Activated T-cell treated with anti-CD3 and anti-CD28 coated beads for 4 hours (primary cell): ENCODE data around the gene COL12A1.
"Not testable (repeated sequence)": the region's sequence is repeated elsewhere in the genome, so short reads cannot be mapped to it uniquely, and the experiment has no call there.

Experiments used
- DNase-seq: peaks from one replicate; pipeline ENCODE4 v3.0.0-alpha.2; 2020

Gene COL12A1

GRCh38 chr6:75211920-75212590 is 6.2 kb upstream of the COL12A1 start:
- DNase-seq = no peak

DNA sequence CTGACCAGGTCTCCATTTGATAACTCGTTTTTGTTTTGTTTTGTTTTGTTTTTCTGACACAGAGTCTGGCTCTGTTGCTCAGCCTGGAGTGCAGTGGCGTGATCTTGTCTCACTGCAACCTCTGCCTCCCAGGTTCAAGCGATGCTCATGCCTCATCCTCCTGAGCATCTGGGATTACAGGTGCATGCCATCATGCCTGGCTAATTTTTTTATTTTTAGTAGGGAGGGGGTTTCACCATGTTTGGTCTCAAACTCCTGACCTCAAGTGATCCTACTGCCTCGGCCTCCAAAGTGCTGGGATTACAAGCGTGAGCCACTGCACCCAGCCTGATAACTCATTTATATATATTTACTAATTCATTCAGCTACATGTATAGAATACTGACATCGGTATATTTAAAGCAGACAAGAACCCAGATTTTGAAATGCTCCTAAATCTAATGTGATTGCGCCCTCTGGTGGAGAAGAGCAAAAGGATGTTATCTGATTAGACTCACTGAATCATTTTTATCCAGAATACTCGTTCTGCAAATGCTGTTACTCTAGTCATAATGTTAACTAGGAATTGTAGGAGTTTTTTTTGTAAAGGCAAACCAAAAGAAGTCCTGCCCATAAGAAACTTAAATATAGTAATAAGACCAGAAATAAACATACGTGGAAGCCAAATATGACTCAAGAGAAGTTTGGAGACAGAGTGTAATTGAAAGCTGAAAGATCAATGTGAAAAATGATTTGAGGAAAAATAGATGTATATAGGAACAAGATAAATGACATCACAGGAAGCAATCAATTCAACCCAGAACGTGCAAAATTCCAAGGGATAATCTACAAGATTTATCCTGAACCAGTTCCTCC is 5.3 kb upstream of the COL12A1 start:
- peak; percentile 43 for DNase-seq

- DNase-seq = no peak
Measured at GRCh38 chr6:75209184-75209723, 3.4 kb upstream of the COL12A1 start.

DNA sequence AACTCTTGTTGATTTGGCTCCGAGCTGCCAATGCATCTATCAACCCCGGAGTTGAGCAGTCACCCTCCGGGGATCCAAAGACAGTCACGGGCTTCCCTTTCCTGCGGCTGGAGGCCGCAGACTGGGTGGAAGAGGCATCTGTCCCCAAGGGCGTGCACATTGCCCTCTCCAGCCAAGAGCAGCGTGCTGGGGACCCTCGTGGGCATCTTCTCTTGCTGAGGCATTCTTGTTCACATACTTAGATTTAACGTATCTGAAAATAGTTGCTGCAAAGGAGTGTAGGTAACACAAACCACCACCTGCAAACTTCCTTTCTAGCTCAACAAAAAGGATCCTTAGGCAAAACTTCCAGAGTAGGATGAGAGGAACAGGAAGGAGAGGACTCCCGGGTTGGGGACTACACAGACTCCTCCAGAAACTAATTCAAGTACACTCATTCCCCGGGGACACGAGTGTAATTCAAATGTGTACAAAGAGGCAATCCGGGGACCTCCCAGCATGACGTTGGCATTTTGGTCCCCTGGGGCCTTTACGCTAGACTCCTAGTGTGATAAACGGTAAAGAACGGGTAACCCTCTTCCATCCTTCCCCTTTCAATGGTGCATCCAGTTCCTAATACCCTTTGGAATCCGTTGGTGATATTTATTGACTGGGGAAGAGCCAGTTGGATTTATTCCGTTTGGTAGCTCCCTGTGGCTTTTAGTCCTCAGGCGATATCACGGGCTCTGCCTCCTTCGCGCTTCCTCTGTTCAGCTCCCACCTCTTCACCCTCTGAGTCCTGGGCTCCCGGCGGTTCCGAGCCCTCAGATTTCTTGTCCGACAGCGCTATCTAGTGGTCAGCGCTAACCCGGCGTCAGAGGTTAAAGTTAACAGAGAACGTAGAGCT is 2.7 kb upstream of the COL12A1 start:
- peak; percentile 83 for DNase-seq

- DNase-seq = no peak
Measured at GRCh38 chr6:75206576-75207342, 906 bp upstream of the COL12A1 start.

- DNase-seq = no peak
Measured at GRCh38 chr6:75204959-75205775, 686 bp downstream of the COL12A1 start.

DNA sequence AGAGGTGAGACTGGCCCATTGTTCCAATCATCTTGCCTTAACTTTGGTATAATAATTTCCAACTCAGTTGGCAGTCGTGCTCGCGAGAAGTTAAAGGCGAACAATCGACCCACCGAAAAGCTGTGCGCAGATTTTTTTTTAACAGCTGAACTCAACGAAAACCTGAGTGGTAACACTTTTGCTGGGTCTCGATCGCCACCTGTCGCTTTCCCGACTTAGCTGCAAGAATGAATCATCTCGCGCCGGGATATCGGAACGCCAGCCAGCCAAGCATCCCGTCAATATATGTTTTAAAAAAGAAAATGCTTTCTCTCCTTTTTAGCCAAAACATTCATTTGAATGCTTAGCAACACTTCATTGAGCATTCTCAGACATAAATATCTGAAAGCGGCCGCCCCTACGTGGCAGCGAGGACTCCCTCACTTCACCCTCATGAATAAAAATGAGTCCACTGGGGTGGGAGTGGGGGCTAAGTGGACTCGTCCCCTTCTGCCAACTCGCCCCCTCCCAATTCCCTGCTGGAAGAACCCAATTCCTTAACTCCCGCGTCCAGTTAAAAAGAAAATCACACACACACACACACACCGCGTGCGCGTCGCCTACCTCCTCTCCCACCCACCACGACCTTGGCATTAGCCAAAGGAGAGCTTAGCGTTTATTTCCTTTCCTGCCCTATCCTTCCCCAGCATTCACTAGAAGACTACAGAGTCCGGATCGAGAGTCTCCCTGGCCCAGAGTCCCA is 1.5 kb downstream of the COL12A1 start:
- no peak for DNase-seq

GRCh38 chr6:75203721-75204120 is 2.1 kb downstream of the COL12A1 start:
- no peak for DNase-seq

DNA sequence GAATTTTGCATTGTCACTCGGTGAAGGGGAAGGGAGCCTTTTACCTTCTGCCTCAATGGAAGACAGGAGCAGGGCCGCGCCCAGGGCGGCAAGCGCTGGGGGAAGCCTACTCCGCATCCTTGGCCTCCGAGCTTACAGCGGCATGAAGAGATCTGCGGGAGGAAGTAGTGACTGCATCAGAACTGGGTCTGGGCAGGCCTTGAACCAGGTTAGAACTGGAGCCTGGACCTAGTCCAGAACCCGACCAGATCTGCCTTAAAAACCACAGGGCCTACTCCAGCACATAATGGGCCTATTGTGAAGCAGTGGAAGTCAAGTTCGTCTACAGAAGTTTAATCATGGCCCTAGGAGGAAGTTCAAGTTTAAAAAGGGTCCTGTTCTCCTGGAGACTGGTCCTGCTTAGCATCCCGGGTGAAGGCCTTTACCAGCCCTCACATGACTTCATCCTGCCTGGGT is 3.1 kb downstream of the COL12A1 start:
- no peak for DNase-seq

DNA sequence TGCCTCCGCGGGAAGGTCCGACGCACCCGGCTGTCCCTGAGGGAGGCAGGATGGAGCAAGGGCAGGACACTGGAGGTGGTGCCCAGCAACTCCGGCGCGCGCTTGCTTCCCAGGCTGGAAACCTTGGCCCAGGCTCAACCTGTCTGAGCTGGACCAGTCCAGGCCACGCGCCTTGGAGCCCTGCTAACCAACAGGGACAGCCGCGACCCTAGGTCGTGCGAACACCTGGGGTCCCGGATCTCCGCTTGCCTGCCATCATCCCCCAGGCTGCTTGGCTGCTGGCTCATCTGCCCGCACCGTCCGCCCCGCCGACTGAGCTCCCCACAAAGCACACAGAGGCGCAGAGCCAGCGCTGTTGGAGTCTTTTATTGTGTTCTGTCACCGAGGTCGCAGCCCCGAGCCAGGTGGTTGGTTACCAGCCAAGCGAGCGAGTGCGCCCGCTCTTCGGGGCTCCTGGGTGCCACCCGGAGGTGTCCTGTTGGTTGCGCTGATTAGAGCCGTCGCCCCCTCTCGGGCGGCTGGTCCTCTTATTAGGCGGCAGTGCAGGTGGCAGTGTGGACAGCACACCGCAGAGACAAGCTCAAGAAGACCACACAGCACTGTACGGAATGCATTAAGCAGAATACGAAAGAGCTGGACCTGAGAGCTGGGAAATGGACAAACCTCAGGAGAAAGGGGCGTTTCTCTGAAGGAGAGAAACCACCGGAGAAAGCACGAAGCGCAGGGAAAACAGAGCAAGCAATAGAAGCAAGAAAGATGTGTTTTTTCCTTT is 3.8 kb downstream of the COL12A1 start:
- DNase-seq = no peak

GRCh38 chr6:75201021-75201420 is 4.8 kb downstream of the COL12A1 start:
- DNase-seq = no peak

DNA sequence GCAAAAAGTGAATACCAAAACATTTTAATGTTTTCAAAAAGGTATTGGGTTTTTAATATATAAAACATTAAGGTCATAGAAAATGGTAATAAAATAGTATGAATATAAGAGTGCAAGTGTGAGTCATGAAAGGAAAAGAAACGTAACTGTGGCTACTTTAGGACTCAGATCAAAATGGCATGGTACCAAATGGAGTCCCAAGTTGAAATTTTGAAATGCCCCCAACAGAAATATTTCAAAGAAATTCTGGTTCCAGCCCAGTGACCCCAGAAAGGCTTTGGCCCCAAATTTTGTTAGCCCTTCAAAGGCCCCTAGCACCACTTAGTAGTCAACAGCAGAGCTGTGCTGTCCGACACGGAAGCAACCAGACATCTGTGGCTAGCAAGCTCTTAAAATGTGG is 6.0 kb downstream of the COL12A1 start:
- DNase-seq = no peak

DNA sequence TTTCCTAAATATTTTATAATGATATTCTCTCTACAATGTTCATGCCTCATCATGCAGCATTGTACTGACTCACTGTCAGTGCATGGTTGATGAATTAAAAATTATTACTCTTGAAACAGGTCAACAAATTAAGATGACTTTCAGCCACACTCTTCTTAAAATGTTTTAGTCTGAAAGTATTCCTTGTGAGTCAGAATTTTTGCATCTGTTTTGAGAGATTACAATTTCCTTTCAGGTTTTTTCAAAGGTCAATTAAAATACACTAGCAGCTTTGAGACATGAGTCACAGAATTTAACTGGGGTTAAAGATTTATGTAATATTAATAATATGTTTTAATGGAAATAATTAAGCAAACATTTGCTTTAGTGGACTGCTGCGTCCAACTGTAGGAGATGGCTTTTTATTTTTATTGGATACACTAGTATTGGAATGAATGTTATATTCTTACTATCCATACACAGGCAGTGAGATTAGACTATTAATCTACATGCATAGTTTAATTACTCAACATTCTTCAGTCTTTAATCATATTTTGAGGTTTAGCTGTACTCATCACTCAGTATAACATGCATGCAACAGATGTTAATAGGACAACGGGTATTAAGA is 9.7 kb downstream of the COL12A1 start:
- DNase-seq = no peak

DNA sequence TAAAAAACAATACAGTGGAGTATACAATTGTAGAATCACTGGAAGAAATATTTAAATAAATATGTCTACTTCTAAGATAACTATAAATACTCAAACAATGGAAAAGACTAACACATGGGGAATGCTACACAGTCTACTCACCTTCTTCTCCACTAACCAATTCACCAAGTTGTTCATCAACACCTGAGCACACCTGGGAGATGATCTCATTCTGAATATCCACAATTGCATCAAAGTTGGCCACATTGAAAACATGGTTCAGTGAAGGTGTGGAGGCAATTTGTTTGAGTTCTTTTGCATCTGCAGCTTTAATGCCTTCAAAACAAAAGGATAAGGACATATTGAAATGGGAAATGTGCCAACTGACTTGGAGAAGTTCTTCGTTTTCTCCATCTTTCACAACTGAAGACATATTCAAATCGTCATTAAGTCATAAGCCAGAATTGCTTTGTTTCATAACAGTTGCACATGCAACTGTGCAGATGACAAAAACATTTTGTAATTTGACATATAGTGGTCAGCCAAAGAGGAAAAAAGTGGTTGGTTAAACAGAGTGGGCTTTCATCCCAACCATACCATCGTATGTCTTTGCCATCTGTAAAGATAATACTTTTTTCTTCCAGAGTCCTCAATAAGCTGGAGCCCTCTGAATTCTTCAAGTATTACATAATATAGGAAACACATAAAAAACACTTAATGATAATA is 17.5 kb downstream of the COL12A1 start:
- DNase-seq = no peak

DNA sequence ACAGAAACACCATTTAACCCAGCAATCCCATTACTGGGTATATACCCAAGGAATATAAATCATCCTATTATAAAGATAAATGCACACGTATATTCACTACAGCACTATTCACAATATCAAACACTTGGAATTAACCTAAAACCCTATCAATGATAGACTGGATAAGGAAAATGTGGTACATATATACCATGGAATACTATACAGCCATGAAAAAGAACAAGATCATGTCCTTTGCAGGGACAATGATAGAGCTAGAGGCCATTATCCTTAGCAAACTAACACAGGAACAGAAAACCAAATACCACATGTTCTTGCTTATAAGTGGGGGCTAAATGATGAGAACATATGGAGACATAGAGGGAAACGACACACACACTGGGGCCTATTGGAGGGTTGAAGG is 19.3 kb downstream of the COL12A1 start:
- not testable (repeated sequence) for DNase-seq

DNA sequence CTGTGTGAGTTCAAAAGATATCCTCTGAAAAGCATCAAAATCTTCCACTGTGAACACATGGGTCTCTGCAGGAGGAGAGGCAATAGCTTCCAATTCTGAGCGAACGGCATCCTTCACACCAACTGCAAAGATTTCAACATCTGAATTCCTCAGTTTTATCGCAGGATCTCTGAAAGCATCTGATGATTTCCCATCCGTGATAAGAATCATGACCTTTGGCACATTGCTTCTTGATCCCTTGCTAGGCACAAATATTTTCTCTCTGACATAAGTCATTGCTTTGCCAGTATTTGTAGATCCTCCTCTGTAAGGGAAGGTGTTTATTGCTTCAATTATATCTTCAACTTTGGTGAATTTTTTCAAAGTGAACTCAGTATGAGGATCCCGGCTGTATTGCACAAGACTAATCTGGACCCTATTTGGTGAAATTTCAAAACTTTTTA is 22.7 kb downstream of the COL12A1 start:
- no peak for DNase-seq

- DNase-seq = no peak
Measured at GRCh38 chr6:75180864-75181263, 25.0 kb downstream of the COL12A1 start.

- DNase-seq = no peak
Measured at GRCh38 chr6:75178757-75179156, 27.1 kb downstream of the COL12A1 start.
